ENCODE results near the gene DECR2. TPM values are rescaled to one million over a fixed set of nuclear protein-coding genes. Genes with fewer than 3 reads are reported as not detected.
A peak's percentile ranks its signal among the peaks of the same experiment; 100 is the strongest.

The DECR2 gene
- total RNA-seq, 4 donors from 2014 or later: 10.6 to 106 (median 31.9) TPM

DNA sequence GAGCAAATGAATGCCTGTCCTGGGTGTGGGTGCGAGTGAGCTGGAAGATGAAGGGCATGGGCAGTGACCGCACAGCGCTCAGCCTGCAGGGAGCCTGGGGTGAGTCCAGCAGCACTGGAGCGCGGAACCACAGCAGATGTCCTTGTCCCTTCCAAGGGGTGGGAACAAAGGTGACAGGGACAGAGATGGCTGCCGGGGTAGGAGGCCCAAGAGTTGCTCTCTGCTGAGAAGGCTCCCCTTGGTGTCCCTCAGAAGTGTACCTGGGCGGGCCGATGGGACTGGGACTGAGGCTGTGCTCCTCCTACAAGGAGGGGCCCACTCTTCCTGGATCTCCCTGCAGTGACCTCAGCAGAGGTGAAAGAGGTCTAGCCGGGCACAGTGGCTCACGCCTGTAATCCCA, 12.3 kb upstream of the DECR2 start:
- Histone ChIP-seq H3K4me1 (no peaks in the 10 kb centered on the region), H3K36me3 (no peaks in the 10 kb centered on the region), H3K9me3 (no peaks in the 10 kb centered on the region), H3K27ac (no peak overlapping the region), H3K27me3 (no peaks in the 10 kb centered on the region), H3K4me3 (no peak overlapping the region)
- TF ChIP-seq POLR2A (IDR thresholded peaks at IDR 0.05): no peak
- TF ChIP-seq, protein P1, sequence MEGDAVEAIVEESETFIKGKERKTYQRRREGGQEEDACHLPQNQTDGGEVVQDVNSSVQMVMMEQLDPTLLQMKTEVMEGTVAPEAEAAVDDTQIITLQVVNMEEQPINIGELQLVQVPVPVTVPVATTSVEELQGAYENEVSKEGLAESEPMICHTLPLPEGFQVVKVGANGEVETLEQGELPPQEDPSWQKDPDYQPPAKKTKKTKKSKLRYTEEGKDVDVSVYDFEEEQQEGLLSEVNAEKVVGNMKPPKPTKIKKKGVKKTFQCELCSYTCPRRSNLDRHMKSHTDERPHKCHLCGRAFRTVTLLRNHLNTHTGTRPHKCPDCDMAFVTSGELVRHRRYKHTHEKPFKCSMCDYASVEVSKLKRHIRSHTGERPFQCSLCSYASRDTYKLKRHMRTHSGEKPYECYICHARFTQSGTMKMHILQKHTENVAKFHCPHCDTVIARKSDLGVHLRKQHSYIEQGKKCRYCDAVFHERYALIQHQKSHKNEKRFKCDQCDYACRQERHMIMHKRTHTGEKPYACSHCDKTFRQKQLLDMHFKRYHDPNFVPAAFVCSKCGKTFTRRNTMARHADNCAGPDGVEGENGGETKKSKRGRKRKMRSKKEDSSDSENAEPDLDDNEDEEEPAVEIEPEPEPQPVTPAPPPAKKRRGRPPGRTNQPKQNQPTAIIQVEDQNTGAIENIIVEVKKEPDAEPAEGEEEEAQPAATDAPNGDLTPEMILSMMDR (IDR thresholded peaks at IDR 0.05): no peak
- intact Hi-C loops (cut with DNase I; ENCODE audit: low total_unique reads): no loop called here
- DNase-seq: no peak

DNA sequence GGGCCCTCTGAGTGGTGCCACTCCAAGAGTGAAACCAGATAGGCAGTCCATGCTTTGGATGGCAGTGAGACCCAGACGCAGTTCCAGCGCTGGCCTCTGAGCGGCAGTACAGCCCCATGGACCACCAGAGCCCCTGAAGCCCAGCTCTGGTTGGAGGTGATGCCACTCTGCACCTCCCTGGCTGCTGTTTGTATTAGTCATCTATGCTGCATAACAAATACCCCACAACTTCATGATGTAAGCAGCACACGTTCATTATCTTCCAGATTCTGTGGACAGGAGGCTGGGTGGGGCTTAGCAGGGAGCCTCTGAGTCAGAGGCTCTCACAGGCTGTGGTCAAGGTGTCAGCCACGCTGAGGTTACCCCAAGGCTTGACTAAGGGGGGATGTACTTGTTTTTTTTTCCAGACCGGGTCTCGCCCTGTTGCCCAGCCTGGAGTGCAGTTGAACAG, 9.8 kb upstream of the DECR2 start:
- peak in 1 of 2 donors; percentile 58 for DNase-seq
- intact Hi-C loops (cut with DNase I; ENCODE audit: low total_unique reads): no loop called here
- Histone ChIP-seq H3K36me3 (no peaks in the 10 kb centered on the region), H3K4me1 (no peaks in the 10 kb centered on the region), H3K27me3 (no peaks in the 10 kb centered on the region), H3K27ac (no peak overlapping the region), H3K4me3 (no peak overlapping the region), H3K9me3 (no peaks in the 10 kb centered on the region)
- TF ChIP-seq, protein P1 (IDR thresholded peaks at IDR 0.05): peak; percentile 16 to 59 (median 52)
- no peak for TF ChIP-seq POLR2A (IDR thresholded peaks at IDR 0.05)

- H3K36me3 ChIP-seq: no peaks in the 10 kb centered on the region
- H3K27me3 ChIP-seq: no peaks in the 10 kb centered on the region
- no peak for DNase-seq
- intact Hi-C loops (cut with DNase I; ENCODE audit: low total_unique reads): no loop called here
- H3K27ac ChIP-seq: no peak overlapping the region
- no peaks in the 10 kb centered on the region for H3K4me1 ChIP-seq
- H3K9me3 ChIP-seq: no peaks in the 10 kb centered on the region
- TF ChIP-seq, protein P1 (IDR thresholded peaks at IDR 0.05): no peak
- TF ChIP-seq POLR2A (IDR thresholded peaks at IDR 0.05): no peak
- no peak overlapping the region for H3K4me3 ChIP-seq
These were observed 9.1 kb upstream of the DECR2 start for GRCh38 chr16:392450-393030.

GRCh38 chr16:396199-396598, 5.5 kb upstream of the DECR2 start:
- peaks cover 2% of the 10 kb centered on the region in 2 donors for H3K4me1 ChIP-seq
- H3K36me3 ChIP-seq: no peaks in the 10 kb centered on the region
- DNase-seq: no peak
- H3K9me3 ChIP-seq: no peaks in the 10 kb centered on the region
- H3K4me3 ChIP-seq: peak overlapping the region in 1 of 2 donors; percentile 74
- no peaks in the 10 kb centered on the region for H3K27me3 ChIP-seq
- TF ChIP-seq, protein P1 (IDR thresholded peaks at IDR 0.05): no peak
- no peak for TF ChIP-seq POLR2A (IDR thresholded peaks at IDR 0.05)
- H3K27ac ChIP-seq: peak overlapping the region; percentile 89 to 91
- intact Hi-C loops (cut with DNase I; ENCODE audit: low total_unique reads): no loop called here

DNA sequence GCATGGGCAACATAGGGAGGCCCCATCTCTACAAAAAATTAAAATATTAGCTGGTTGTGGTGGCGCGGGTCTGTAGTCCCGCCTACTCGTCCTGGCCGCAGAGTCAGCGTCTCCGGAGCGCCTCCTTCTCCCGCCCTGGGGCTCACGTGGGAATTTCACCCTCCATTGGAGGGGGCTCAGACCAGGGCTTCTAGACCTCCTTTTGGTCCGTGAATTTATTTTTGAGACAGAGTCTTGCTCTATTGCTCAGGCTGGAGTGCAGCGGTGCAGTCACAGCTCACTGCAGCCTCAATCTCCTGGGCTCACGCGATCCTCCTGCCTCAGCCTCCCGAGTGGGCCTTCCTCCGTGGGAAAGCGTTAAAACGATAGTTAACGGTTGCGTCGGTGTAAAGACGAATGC, 5.1 kb upstream of the DECR2 start:
- H3K36me3 ChIP-seq: no peaks in the 10 kb centered on the region
- no peaks in the 10 kb centered on the region for H3K9me3 ChIP-seq
- H3K4me3 ChIP-seq: peak overlapping the region; percentile 34 to 74
- peak in 1 of 2 donors; percentile 58 for DNase-seq
- intact Hi-C loops (cut with DNase I; ENCODE audit: low total_unique reads): no loop called here
- no peak for TF ChIP-seq POLR2A (IDR thresholded peaks at IDR 0.05)
- TF ChIP-seq, protein P1 (IDR thresholded peaks at IDR 0.05): no peak
- H3K27me3 ChIP-seq: no peaks in the 10 kb centered on the region
- H3K27ac ChIP-seq: peak overlapping the region; percentile 89 to 91
- H3K4me1 ChIP-seq: peaks cover 2% of the 10 kb centered on the region in 2 donors

All from uterus (tissue), 4 donors.